Measurements from ENCODE around the gene ENAH. TPM values are rescaled to one million over a fixed set of nuclear protein-coding genes. Genes with fewer than 3 reads are reported as not detected.
A peak's percentile ranks its signal among the peaks of the same experiment; 100 is the strongest.

ENAH gene
- total and polyA plus RNA-seq, 9 of the 15 experiments (the other 6 are each of a cell fraction or from before 2014, with no cell fraction given): 0.03 to 1.2 (median 0.15) TPM

DNA sequence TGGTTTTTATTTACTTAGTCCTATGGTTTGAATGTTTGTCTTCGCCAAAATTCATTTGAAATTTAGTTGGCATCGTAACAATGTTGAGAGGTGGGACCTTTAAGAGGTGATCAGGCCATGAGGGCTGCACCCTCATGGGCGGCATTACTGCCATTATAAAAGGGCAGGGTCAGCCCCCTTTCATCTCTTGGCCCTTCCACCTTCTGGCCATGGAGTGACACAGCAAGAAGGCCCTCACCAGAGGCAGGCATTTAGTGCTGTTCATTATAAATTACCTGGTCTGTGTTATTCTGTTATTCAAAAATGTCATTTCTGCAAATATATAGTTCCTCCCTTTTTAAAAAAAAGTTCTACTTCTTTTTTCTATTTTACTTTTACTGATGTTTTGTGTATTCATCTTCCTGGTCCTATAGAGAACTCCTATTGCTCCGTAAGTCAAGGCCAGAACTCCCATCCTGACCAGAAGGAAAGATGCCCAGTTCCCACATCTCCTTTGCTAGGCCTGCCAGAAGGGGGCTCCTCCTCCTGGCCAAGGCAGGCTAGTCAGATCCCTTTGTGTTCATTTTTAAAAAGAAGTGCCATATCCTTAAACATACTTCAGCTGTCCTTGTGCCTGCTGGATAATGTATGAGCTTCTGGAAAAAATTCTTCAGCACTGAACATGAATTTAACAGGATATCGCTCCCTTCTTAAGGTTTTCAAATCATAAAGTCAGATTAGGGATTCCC, 215.0 kb downstream of the ENAH start:
- H3K4me3 ChIP-seq: no peak overlapping the region
- H3K27me3 ChIP-seq (ENCODE audit: control insufficient read depth in 2 of 2, insufficient read depth in 2 of 2, low read length in 2 of 2): no peaks in the 10 kb centered on the region
- WGBS (ENCODE audit: insufficient coverage, low coverage, missing lambda C conversion rate): 61% methylated on average over 5 of the region's 5 CpGs
- ChIA-PET CTCF (ENCODE audit: low intra/inter-chr PET ratio) (no interaction called here), POLR2A (no interaction called here)
- FAIRE-seq: peak; percentile 71
- in situ Hi-C loops (cut with MboI) (no loop called here), intact Hi-C loops (cut with micrococcal nuclease) (no loop called here)
- ATAC-seq: peak; percentile 65
- BruUV-seq (replicated peaks): no TSS peak
- H3K9ac ChIP-seq (ENCODE audit: insufficient read depth in 1 of 2, low read depth in 2 of 2, low read length in 2 of 2): no peak overlapping the region
- no peak overlapping the region for H3K27ac ChIP-seq (ENCODE audit: extremely low read depth, low read depth, low read length)
- no peaks in the 10 kb centered on the region for H4K20me1 ChIP-seq (replicated peaks; ENCODE audit: control insufficient read depth, insufficient read depth, low read length)
- no peaks in the 10 kb centered on the region for H3K9me1 ChIP-seq (ENCODE audit: control insufficient read depth, insufficient read depth, low read length)
- H3K36me3 ChIP-seq (ENCODE audit: control insufficient read depth, insufficient read depth, low read length): no peaks in the 10 kb centered on the region
- H3K4me1 ChIP-seq (replicated peaks in 1 of 2; ENCODE audit: control insufficient read depth in 2 of 2, insufficient read depth in 2 of 2, low read length in 2 of 2): peaks cover 9 to 26% of the 10 kb centered on the region in 2 experiments; a peak in 4 of 5 replicates
- no peaks in the 10 kb centered on the region for H3K79me2 ChIP-seq (ENCODE audit: control insufficient read depth, insufficient read depth, low read length)
- H3K4me2 ChIP-seq (ENCODE audit: insufficient read depth, low read length): no peak overlapping the region
- no peaks in the 10 kb centered on the region for H3K9me3 ChIP-seq (replicated peaks; ENCODE audit: control insufficient read depth, insufficient read depth, low read depth, low read length)
- H2AFZ ChIP-seq (ENCODE audit: low read depth, low read length): peak overlapping the region; percentile 79
- DNase-seq (ENCODE audit: extremely low read depth in 1 of 4, low spot score in 3 of 4): peak; percentile 47 to 62 (median 51)
- TF ChIP-seq ZFP36 (IDR thresholded peaks at IDR 0.05; ENCODE audit: low read depth, low read length, partially characterized antibody) (no peak), ASH1L (IDR thresholded peaks at IDR 0.05; ENCODE audit: borderline replicate concordance, low read depth, partially characterized antibody) (no peak), MAZ (CRISPR knock-in tag; conservative IDR thresholded peaks at IDR 0.05 in 1 of 2, IDR thresholded peaks at IDR 0.05 in 1 of 2) (0 out of 4 replicates have a peak, but pooled peaks of 1 of the 2 experiments have one; percentile 29), RAD21 (CRISPR knock-in tag; conservative IDR thresholded peaks at IDR 0.05 in 1 of 2, IDR thresholded peaks at IDR 0.05 in 1 of 2) (peak in 1 of 2 experiments; percentile 48; a peak in 1 of 4 replicates), MTA3 (IDR thresholded peaks at IDR 0.05; ENCODE audit: borderline replicate concordance) (0 out of 2 replicates have a peak, but pooled peaks have one; percentile 25), ZNF24 (IDR thresholded peaks at IDR 0.05) (peak; percentile 24; the same call in 1 of the 2 replicates)
- TF ChIP-seq, protein P1, sequence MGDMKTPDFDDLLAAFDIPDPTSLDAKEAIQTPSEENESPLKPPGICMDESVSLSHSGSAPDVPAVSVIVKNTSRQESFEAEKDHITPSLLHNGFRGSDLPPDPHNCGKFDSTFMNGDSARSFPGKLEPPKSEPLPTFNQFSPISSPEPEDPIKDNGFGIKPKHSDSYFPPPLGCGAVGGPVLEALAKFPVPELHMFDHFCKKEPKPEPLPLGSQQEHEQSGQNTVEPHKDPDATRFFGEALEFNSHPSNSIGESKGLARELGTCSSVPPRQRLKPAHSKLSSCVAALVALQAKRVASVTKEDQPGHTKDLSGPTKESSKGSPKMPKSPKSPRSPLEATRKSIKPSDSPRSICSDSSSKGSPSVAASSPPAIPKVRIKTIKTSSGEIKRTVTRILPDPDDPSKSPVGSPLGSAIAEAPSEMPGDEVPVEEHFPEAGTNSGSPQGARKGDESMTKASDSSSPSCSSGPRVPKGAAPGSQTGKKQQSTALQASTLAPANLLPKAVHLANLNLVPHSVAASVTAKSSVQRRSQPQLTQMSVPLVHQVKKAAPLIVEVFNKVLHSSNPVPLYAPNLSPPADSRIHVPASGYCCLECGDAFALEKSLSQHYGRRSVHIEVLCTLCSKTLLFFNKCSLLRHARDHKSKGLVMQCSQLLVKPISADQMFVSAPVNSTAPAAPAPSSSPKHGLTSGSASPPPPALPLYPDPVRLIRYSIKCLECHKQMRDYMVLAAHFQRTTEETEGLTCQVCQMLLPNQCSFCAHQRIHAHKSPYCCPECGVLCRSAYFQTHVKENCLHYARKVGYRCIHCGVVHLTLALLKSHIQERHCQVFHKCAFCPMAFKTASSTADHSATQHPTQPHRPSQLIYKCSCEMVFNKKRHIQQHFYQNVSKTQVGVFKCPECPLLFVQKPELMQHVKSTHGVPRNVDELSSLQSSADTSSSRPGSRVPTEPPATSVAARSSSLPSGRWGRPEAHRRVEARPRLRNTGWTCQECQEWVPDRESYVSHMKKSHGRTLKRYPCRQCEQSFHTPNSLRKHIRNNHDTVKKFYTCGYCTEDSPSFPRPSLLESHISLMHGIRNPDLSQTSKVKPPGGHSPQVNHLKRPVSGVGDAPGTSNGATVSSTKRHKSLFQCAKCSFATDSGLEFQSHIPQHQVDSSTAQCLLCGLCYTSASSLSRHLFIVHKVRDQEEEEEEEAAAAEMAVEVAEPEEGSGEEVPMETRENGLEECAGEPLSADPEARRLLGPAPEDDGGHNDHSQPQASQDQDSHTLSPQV (IDR thresholded peaks at IDR 0.05): 0 out of 2 replicates have a peak, but pooled peaks have one; percentile 16
- TF ChIP-seq, protein P2, sequence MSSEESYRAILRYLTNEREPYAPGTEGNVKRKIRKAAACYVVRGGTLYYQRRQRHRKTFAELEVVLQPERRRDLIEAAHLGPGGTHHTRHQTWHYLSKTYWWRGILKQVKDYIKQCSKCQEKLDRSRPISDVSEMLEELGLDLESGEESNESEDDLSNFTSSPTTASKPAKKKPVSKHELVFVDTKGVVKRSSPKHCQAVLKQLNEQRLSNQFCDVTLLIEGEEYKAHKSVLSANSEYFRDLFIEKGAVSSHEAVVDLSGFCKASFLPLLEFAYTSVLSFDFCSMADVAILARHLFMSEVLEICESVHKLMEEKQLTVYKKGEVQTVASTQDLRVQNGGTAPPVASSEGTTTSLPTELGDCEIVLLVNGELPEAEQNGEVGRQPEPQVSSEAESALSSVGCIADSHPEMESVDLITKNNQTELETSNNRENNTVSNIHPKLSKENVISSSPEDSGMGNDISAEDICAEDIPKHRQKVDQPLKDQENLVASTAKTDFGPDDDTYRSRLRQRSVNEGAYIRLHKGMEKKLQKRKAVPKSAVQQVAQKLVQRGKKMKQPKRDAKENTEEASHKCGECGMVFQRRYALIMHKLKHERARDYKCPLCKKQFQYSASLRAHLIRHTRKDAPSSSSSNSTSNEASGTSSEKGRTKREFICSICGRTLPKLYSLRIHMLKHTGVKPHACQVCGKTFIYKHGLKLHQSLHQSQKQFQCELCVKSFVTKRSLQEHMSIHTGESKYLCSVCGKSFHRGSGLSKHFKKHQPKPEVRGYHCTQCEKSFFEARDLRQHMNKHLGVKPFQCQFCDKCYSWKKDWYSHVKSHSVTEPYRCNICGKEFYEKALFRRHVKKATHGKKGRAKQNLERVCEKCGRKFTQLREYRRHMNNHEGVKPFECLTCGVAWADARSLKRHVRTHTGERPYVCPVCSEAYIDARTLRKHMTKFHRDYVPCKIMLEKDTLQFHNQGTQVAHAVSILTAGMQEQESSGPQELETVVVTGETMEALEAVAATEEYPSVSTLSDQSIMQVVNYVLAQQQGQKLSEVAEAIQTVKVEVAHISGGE (CRISPR knock-in tag; IDR thresholded peaks at IDR 0.05): no peak
